Breast epithelium (tissue), 4 donors: ENCODE measurements around the gene NECTIN1. TPM values are rescaled to one million over a fixed set of nuclear protein-coding genes. Genes with fewer than 3 reads are reported as not detected.

ENCODE experiments used
- DNase-seq, 2 donors: peaks; one replicate each; pipeline ENCODE4 v3.0.0-alpha.2; 2019; ENCODE audit warnings: low spot score in 2 of 2
- H3K27ac ChIP-seq, 2 donors: fragments of 200-600 bp; sonication (generic) in 1 of 2; one replicate each; pipeline ENCODE4 v1.5.1; 2016 to 2019; ENCODE audit warnings: mild to moderate bottlenecking in 1 of 2
- H3K27me3 ChIP-seq, 2 donors: fragments of 200-600 bp; sonication (generic) in 1 of 2; one replicate each; pipeline versions ENCODE4 v1.5.1 to v1.6.0; 2017 to 2019; ENCODE audit warnings: control low read depth in 1 of 2, mild to moderate bottlenecking in 1 of 2
- H3K36me3 ChIP-seq: fragments of 200-600 bp; one replicate; pipeline ENCODE4 v1.5.1; 2019
- H3K4me1 ChIP-seq, 2 donors: fragments of 200-600 bp; sonication (generic); one replicate each; pipeline ENCODE4 v1.5.1; 2016 to 2019; ENCODE audit warnings: control low read depth in 1 of 2
- H3K4me3 ChIP-seq, 3 donors: fragments of 200-600 bp; sonication (generic); 1 replicate in 2 of 3; 2 replicates in 1 of 3; pipeline ENCODE4 v1.5.1; 2016 to 2019; ENCODE audit warnings: mild to moderate bottlenecking in 3 of 3, moderate library complexity in 2 of 3
- H3K9me3 ChIP-seq, 2 donors: fragments of 200-600 bp; sonication (generic) in 1 of 2; one replicate each; pipeline ENCODE4 v1.5.1; 2016 to 2019; ENCODE audit warnings: control low read depth in 1 of 2
- POLR2A ChIP-seq: fragments of 450-650 bp; IDR thresholded peaks from one replicate; pipeline ENCODE4 v1.6.1; 2016; ENCODE audit warnings: antibody characterized with exemption, mild to moderate bottlenecking, moderate library complexity
- POLR2AphosphoS5 ChIP-seq, 3 donors: sonication (generic); formaldehyde crosslinking; IDR thresholded peaks; one replicate each; pipeline ENCODE4 v1.6.1; 2017; ENCODE audit warnings: antibody characterized with exemption in 3 of 3
- intact Hi-C: fragments of 100-400 bp; cut with DNase I; formaldehyde crosslinking; loops from one replicate; pipeline ENCODE4 v1.15.1; 2023; ENCODE audit warnings: low total_unique reads
- total RNA-seq, 3 donors: library from RNA; depleted of rRNA; stranded (reverse); fragments of >200 nt; gene quantifications; one replicate each; pipeline ENCODE4 v1.1.0, GENCODE V29; 2016
- TF ChIP-seq, protein P1 (sequence below), 3 donors: fragments of 450-650 bp; IDR thresholded peaks; one replicate each; pipeline ENCODE4 v1.5.1; 2016 to 2017; ENCODE audit warnings: antibody characterized with exemption in 3 of 3, mild to moderate bottlenecking in 3 of 3, moderate library complexity in 3 of 3

The NECTIN1 gene
- total RNA-seq, 3 donors from 2014 or later: 2.6 to 6.6 (median 4.5) TPM

DNA sequence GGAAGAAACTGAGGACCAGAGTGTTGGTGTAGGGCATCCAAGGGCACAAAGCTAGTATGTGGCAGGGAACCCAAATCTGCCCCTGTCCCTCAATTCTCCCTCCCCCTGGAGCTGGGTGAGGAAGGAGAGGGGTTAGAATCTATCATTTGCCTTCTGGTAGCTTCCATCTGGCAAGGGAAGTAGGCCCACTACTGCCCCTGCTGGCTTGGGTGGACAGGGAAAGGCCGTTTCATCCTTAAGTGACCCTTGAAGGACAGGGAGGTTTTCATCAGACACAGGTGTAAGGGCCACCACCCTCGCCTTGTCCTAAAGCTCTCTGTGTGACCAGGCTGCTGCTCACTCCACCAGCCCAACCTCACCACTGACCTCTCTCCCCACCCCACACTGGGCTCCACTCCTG lies 22.1 kb downstream of the NECTIN1 start:
- intact Hi-C loops: no loop called here
- Histone ChIP-seq H3K4me3 (no peak overlapping the region), H3K9me3 (no peaks in the 10 kb centered on the region), H3K27ac (no peak overlapping the region), H3K4me1 (peaks cover 0 to 4% of the 10 kb centered on the region in 2 donors), H3K27me3 (no peaks in the 10 kb centered on the region), H3K36me3 (no peaks in the 10 kb centered on the region)
- no peak for TF ChIP-seq POLR2A
- TF ChIP-seq, protein P1, sequence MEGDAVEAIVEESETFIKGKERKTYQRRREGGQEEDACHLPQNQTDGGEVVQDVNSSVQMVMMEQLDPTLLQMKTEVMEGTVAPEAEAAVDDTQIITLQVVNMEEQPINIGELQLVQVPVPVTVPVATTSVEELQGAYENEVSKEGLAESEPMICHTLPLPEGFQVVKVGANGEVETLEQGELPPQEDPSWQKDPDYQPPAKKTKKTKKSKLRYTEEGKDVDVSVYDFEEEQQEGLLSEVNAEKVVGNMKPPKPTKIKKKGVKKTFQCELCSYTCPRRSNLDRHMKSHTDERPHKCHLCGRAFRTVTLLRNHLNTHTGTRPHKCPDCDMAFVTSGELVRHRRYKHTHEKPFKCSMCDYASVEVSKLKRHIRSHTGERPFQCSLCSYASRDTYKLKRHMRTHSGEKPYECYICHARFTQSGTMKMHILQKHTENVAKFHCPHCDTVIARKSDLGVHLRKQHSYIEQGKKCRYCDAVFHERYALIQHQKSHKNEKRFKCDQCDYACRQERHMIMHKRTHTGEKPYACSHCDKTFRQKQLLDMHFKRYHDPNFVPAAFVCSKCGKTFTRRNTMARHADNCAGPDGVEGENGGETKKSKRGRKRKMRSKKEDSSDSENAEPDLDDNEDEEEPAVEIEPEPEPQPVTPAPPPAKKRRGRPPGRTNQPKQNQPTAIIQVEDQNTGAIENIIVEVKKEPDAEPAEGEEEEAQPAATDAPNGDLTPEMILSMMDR (IDR thresholded peaks at IDR 0.05): no peak
- no peak for TF ChIP-seq POLR2AphosphoS5 (IDR thresholded peaks at IDR 0.05)
- no peak for DNase-seq

- Histone ChIP-seq H3K36me3 (no peaks in the 10 kb centered on the region), H3K9me3 (no peaks in the 10 kb centered on the region), H3K4me1 (peaks cover 0 to 4% of the 10 kb centered on the region in 2 donors), H3K4me3 (no peak overlapping the region), H3K27me3 (no peaks in the 10 kb centered on the region), H3K27ac (no peak overlapping the region)
- intact Hi-C loops: no loop called here
- DNase-seq: no peak
- no peak for TF ChIP-seq POLR2A
- no peak for TF ChIP-seq POLR2AphosphoS5 (IDR thresholded peaks at IDR 0.05)
- TF ChIP-seq, protein P1 (IDR thresholded peaks at IDR 0.05): no peak
Observed at GRCh38 chr11:119706029-119706428, 23.0 kb downstream of the NECTIN1 start.

- intact Hi-C loops: no loop called here
- Histone ChIP-seq H3K27me3 (no peaks in the 10 kb centered on the region), H3K4me3 (no peak overlapping the region), H3K4me1 (peaks cover 0 to 4% of the 10 kb centered on the region in 2 donors), H3K9me3 (no peaks in the 10 kb centered on the region), H3K27ac (no peak overlapping the region), H3K36me3 (no peaks in the 10 kb centered on the region)
- no peak for TF ChIP-seq POLR2A
- TF ChIP-seq, protein P1 (IDR thresholded peaks at IDR 0.05): no peak
- no peak for TF ChIP-seq POLR2AphosphoS5 (IDR thresholded peaks at IDR 0.05)
- DNase-seq: no peak
Observed at GRCh38 chr11:119705362-119705761, 23.6 kb downstream of the NECTIN1 start.

- Histone ChIP-seq H3K4me3 (no peak overlapping the region), H3K4me1 (peaks cover 0 to 4% of the 10 kb centered on the region in 2 donors), H3K9me3 (no peaks in the 10 kb centered on the region), H3K36me3 (no peaks in the 10 kb centered on the region), H3K27me3 (no peaks in the 10 kb centered on the region), H3K27ac (no peak overlapping the region)
- intact Hi-C loops: no loop called here
- TF ChIP-seq, protein P1 (IDR thresholded peaks at IDR 0.05): no peak
- TF ChIP-seq POLR2AphosphoS5 (IDR thresholded peaks at IDR 0.05): no peak
- TF ChIP-seq POLR2A: no peak
- DNase-seq: no peak
Observed at GRCh38 chr11:119704849-119705248, 24.2 kb downstream of the NECTIN1 start.

DNA sequence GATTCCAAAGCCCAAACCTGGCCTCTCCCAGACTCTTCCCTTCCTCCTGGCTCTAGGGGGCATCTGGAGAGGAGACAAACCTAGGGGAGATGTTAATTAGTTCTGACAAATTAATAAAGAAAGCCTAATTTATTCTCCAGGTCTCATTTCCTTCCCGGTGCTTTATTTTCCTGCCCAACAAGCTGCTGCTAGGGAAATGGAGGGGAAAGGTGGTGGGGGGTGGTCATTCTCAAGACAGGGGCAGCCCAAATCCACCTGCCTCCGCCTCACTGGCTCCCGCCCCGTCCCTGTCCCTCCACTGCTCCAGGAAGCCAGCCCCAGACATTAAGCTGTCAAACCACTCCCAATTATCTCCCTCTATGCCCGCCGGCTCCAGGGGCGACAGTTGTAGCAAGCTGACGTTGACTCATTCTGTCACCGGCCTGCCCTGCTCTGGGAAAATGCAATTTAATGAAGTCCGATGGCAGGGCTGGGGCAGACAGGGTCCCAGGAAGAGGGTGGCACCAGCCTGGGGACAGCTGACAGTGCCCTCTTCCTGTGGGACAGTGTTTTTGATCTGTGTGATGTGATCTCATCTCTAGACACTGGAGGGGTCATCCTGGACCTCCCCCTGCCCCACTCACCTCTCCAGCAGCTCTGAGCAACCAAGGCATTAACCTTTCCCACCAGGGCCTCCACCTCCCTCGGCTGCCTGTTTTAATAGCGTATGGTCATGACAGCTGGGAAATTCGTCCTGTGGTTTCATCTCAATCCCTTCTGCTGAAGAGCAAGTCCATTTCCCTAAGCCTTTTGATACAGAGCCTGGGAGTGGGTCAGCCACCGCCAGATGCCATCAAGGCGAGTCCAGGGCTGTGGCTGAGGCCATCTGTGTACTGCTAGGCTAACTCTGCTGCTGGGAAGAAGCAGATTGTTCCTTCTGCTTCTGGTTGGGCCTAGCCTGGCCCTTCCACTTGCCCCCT lies 27.1 kb downstream of the NECTIN1 start:
- no peaks in the 10 kb centered on the region for H3K27me3 ChIP-seq
- H3K4me3 ChIP-seq: no peak overlapping the region
- no peaks in the 10 kb centered on the region for H3K9me3 ChIP-seq
- intact Hi-C loops: no loop called here
- TF ChIP-seq, protein P1 (IDR thresholded peaks at IDR 0.05): no peak
- TF ChIP-seq POLR2AphosphoS5 (IDR thresholded peaks at IDR 0.05): no peak
- no peak for TF ChIP-seq POLR2A
- H3K27ac ChIP-seq: peak overlapping the region; percentile 6 to 19
- H3K36me3 ChIP-seq: no peaks in the 10 kb centered on the region
- peaks cover 2 to 16% of the 10 kb centered on the region in 2 donors for H3K4me1 ChIP-seq
- DNase-seq: no peak
